Peyer's patch (tissue), 4 donors: Measurements from ENCODE around the gene TMEM45A.

Source experiments
- POLR2A ChIP-seq, 2 donors: fragments of 450-650 bp; IDR thresholded peaks; one replicate each; pipeline ENCODE4 v1.5.1; 2017; ENCODE audit warnings: antibody characterized with exemption in 2 of 2, mild to moderate bottlenecking in 2 of 2, moderate library complexity in 2 of 2
- TF ChIP-seq, protein P1 (sequence below), 6 experiments: fragments of 450-650 bp in 4 of 6; fragments of 200-600 bp in 2 of 6; sonication (generic) in 1 of 6; IDR thresholded peaks; one replicate each; pipeline ENCODE4 v1.5.1; 2017 to 2019; ENCODE audit warnings: antibody characterized with exemption in 6 of 6, mild to moderate bottlenecking in 3 of 6, moderate library complexity in 1 of 6

DNA sequence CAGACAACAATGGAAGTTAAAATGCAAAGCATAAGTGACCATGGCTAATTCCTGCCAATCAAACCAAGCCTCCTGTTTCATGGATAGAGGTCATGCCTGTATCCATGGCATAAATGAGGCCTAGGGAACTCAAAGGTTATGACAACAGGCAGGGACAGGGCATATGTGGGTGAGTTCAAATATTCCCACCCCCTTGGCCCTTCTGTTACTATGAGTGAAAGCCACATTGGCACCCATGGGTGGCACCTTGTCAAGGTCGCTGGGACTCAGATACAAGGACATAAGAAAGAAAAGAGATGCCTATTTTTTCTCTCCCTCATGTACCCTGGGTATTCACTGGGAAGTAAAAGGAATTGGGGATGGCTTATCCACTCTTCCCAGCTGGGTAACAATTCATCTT lies 25.3 kb upstream of the TMEM45A start:
- TF ChIP-seq, protein P1, sequence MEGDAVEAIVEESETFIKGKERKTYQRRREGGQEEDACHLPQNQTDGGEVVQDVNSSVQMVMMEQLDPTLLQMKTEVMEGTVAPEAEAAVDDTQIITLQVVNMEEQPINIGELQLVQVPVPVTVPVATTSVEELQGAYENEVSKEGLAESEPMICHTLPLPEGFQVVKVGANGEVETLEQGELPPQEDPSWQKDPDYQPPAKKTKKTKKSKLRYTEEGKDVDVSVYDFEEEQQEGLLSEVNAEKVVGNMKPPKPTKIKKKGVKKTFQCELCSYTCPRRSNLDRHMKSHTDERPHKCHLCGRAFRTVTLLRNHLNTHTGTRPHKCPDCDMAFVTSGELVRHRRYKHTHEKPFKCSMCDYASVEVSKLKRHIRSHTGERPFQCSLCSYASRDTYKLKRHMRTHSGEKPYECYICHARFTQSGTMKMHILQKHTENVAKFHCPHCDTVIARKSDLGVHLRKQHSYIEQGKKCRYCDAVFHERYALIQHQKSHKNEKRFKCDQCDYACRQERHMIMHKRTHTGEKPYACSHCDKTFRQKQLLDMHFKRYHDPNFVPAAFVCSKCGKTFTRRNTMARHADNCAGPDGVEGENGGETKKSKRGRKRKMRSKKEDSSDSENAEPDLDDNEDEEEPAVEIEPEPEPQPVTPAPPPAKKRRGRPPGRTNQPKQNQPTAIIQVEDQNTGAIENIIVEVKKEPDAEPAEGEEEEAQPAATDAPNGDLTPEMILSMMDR (IDR thresholded peaks at IDR 0.05) = no peak
- no peak for TF ChIP-seq POLR2A (IDR thresholded peaks at IDR 0.05)
